ENCODE results near the gene EPPIN. TPM values are rescaled to one million over a fixed set of nuclear protein-coding genes. Genes with fewer than 3 reads are reported as not detected.

Gene EPPIN
- total RNA-seq (ENCODE audit: low replicate concordance), result not detected in 2 replicates

GRCh38 chr20:45547206-45547770 is at the start of gene EPPIN:
TSS of gene EPPIN (minus strand) at chr20:45547401. CDS start at chr20:45547357, 44 bp downstream.

GRCh38 chr20:45579184-45579583 is 32.0 kb upstream of the EPPIN start, which contains the start of gene WFDC8:
TSS of gene WFDC8 (minus strand) at chr20:45579284. CDS start at chr20:45579247, 37 bp downstream.

GRCh38 chr20:45539382-45539781 is 7.8 kb downstream of the EPPIN start, which contains the start of gene WFDC6:
TSS of gene WFDC6 (minus strand) at chr20:45539482. CDS start at chr20:45539407, 75 bp downstream.

GRCh38 chr20:45515147-45515913 is 31.9 kb downstream of the EPPIN start, which contains the start of gene SPINT3:
TSS of gene SPINT3 (minus strand) at chr20:45515622. CDS start at chr20:45515608, 14 bp downstream.

Other genes with a start within 250 kb of the EPPIN start
- not detected in 2 replicates for gene RBPJL, start 240.6 kb downstream of the EPPIN start, total RNA-seq (ENCODE audit: low replicate concordance)
- 0.23 TPM in 1 of 2 replicates, not detected in the other for gene MATN4, start 239.1 kb downstream of the EPPIN start, total RNA-seq (ENCODE audit: low replicate concordance)
- gene SDC4, start 199.0 kb downstream of the EPPIN start, total RNA-seq (ENCODE audit: low replicate concordance), result 28.8 and 50.7 TPM in 2 replicates
- 15.5 and 38.7 TPM in 2 replicates for gene SYS1, start 184.2 kb downstream of the EPPIN start, total RNA-seq (ENCODE audit: low replicate concordance)
- gene TP53TG5, start 169.1 kb downstream of the EPPIN start, total RNA-seq (ENCODE audit: low replicate concordance), result 0.12 TPM in 1 of 2 replicates, not detected in the other
- gene DBNDD2, start 139.1 kb downstream of the EPPIN start, total RNA-seq (ENCODE audit: low replicate concordance), result 0.83 and 1.1 TPM in 2 replicates
- gene PIGT, start 131.3 kb downstream of the EPPIN start, total RNA-seq (ENCODE audit: low replicate concordance), result 16.5 and 23.8 TPM in 2 replicates
- gene WFDC2, start 77.6 kb downstream of the EPPIN start, total RNA-seq (ENCODE audit: low replicate concordance), result not detected in 2 replicates
- gene SPINT3, start 31.8 kb downstream of the EPPIN start, total RNA-seq (ENCODE audit: low replicate concordance), result not detected in 2 replicates
- gene WFDC6, start 7.9 kb downstream of the EPPIN start, total RNA-seq (ENCODE audit: low replicate concordance), result not detected in 2 replicates
- gene WFDC8, start 31.9 kb upstream of the EPPIN start, total RNA-seq (ENCODE audit: low replicate concordance), result not detected in 2 replicates
- gene WFDC10A, start 82.3 kb upstream of the EPPIN start, total RNA-seq (ENCODE audit: low replicate concordance), result 0.12 TPM in 1 of 2 replicates, not detected in the other
- not detected in 2 replicates for gene WFDC9, start 83.9 kb upstream of the EPPIN start, total RNA-seq (ENCODE audit: low replicate concordance)
- not detected in 2 replicates for gene WFDC11, start 122.8 kb upstream of the EPPIN start, total RNA-seq (ENCODE audit: low replicate concordance)
- gene WFDC13, start 154.6 kb upstream of the EPPIN start, total RNA-seq (ENCODE audit: low replicate concordance), result not detected in 2 replicates
- gene WFDC10B, start 157.6 kb upstream of the EPPIN start, total RNA-seq (ENCODE audit: low replicate concordance), result not detected in 2 replicates
- gene SPINT4, start 174.9 kb upstream of the EPPIN start, total RNA-seq (ENCODE audit: low replicate concordance), result not detected in 2 replicates
- gene WFDC3, start 244.5 kb upstream of the EPPIN start, total RNA-seq (ENCODE audit: low replicate concordance), result not detected in 2 replicates
- gene DNTTIP1, start 244.6 kb upstream of the EPPIN start, total RNA-seq (ENCODE audit: low replicate concordance), result 13.3 and 16.0 TPM in 2 replicates

All from smooth muscle cell of the coronary artery (primary cell).